Neural cell (in vitro differentiated cells): ENCODE measurements around the gene AQP2. TPM values are rescaled to one million over a fixed set of nuclear protein-coding genes. Genes with fewer than 3 reads are reported as not detected.

Experiments used
- polyA plus RNA-seq: library from polyadenylated mRNA; depleted of rRNA; stranded (reverse); fragments of >200 nt; gene quantifications from 2 replicates; pipeline ENCODE4 v1.2.3, GENCODE V29; 2014

Gene AQP2
- polyA plus RNA-seq, 1 donor from 2014 or later: not detected

Other genes with a start within 250 kb of the AQP2 start
- 5.1 and 9.3 TPM in 2 replicates for gene FMNL3, start 243.3 kb upstream of the AQP2 start, polyA plus RNA-seq
- 308 and 318 TPM in 2 replicates for gene TMBIM6, start 209.2 kb upstream of the AQP2 start, polyA plus RNA-seq
- gene NCKAP5L, start 122.3 kb upstream of the AQP2 start, polyA plus RNA-seq: 6.2 and 6.5 TPM in 2 replicates
- 10.0 and 11.0 TPM in 2 replicates for gene BCDIN3D, start 107.6 kb upstream of the AQP2 start, polyA plus RNA-seq
- 4.0 and 5.3 TPM in 2 replicates for gene FAIM2, start 46.8 kb upstream of the AQP2 start, polyA plus RNA-seq
- not detected in 2 replicates for gene AQP5, start 11.1 kb downstream of the AQP2 start, polyA plus RNA-seq
- gene AQP6, start 22.2 kb downstream of the AQP2 start, polyA plus RNA-seq: not detected in 2 replicates
- gene RACGAP1, start 74.8 kb downstream of the AQP2 start, polyA plus RNA-seq: 16.2 and 18.3 TPM in 2 replicates
- 8.0 and 9.1 TPM in 2 replicates for gene ASIC1, start 106.9 kb downstream of the AQP2 start, polyA plus RNA-seq
- 90.9 and 117 TPM in 2 replicates for gene SMARCD1, start 134.6 kb downstream of the AQP2 start, polyA plus RNA-seq
- 1.5 and 4.0 TPM in 2 replicates for gene GPD1, start 153.3 kb downstream of the AQP2 start, polyA plus RNA-seq
- 73.4 and 79.3 TPM in 2 replicates for gene COX14, start 161.5 kb downstream of the AQP2 start, polyA plus RNA-seq
- gene CERS5, start 216.6 kb downstream of the AQP2 start, polyA plus RNA-seq: 463 and 470 TPM in 2 replicates